H1 (cell line): ENCODE measurements around the gene LPP.

Source experiments
- ASH2L ChIP-seq: fragments of 200-600, 300-600 bp; sonication (generic); IDR thresholded peaks from one replicate; pipeline ENCODE4 v1.7.1; 2017; ENCODE audit warnings: low read length
- CEBPB ChIP-seq: IDR thresholded peaks from 2 replicates; pipeline ENCODE4 v1.6.1; 2012; ENCODE audit warnings: low read depth, low read length
- KDM1A ChIP-seq: fragments of 200-600, 300-600 bp; sonication (generic); IDR thresholded peaks from 2 replicates; pipeline ENCODE4 v1.7.1; 2016; ENCODE audit warnings: mild to moderate bottlenecking, low read length, borderline replicate concordance
- NRF1 ChIP-seq: IDR thresholded peaks from 2 replicates; pipeline ENCODE4 v1.6.1; 2011; ENCODE audit warnings: mild to moderate bottlenecking, low read depth, low read length, improper control_type of control experiment
- POLR2A ChIP-seq, 2 experiments: IDR thresholded peaks; 1 replicate in 1 of 2; 2 replicates in 1 of 2; pipeline ENCODE4 v1.6.1; 2011; ENCODE audit warnings: low read depth in 2 of 2, low read length in 2 of 2, mild to moderate bottlenecking in 2 of 2; ENCODE audit errors: control extremely low read depth in 1 of 2
- POLR2AphosphoS5 ChIP-seq: IDR thresholded peaks from 2 replicates; pipeline ENCODE4 v1.6.1; 2011; ENCODE audit warnings: low read depth, low read length
- RAD21 ChIP-seq, 2 experiments: IDR thresholded peaks in 1 of 2; conservative IDR thresholded peaks in 1 of 2; 2 replicates each; pipeline ENCODE4 v1.6.1; 2011; ENCODE audit warnings: low read depth in 2 of 2, low read length in 2 of 2, improper control_type of control experiment in 1 of 2, inconsistent platforms in 1 of 2, mild to moderate bottlenecking in 1 of 2, moderate library complexity in 1 of 2
- SUZ12 ChIP-seq: fragments of 200-600 bp; sonication (generic); IDR thresholded peaks from 2 replicates; pipeline ENCODE4 v1.6.1; 2012; ENCODE audit warnings: mild to moderate bottlenecking, inconsistent platforms, low read length, moderate library complexity, mixed read lengths
- TAF1 ChIP-seq: IDR thresholded peaks from 2 replicates; pipeline ENCODE4 v1.6.1; 2011; ENCODE audit warnings: mild to moderate bottlenecking, low read depth, low read length
- TAF7 ChIP-seq: optimal IDR thresholded peaks from 2 replicates; pipeline ENCODE3; 2011; ENCODE audit warnings: low read depth, mild to moderate bottlenecking, inconsistent platforms, low read length, moderate library complexity, borderline replicate concordance
- TCF12 ChIP-seq: IDR thresholded peaks from 2 replicates; pipeline ENCODE4 v1.6.1; 2011; ENCODE audit warnings: low read depth, mild to moderate bottlenecking, low read length
- YY1 ChIP-seq: IDR thresholded peaks from 2 replicates; pipeline ENCODE4 v1.6.1; 2011; ENCODE audit warnings: low read depth, mild to moderate bottlenecking, low read length
- TF ChIP-seq, protein P1 (sequence below), 3 experiments: IDR thresholded peaks; 1 replicate in 2 of 3; 2 replicates in 1 of 3; pipeline versions ENCODE4 v1.5.1 to v1.6.1; 2011; ENCODE audit warnings: low read length in 3 of 3, mild to moderate bottlenecking in 3 of 3, inconsistent platforms in 2 of 3, low read depth in 1 of 3, moderate library complexity in 1 of 3; ENCODE audit not compliant: insufficient read depth in 1 of 3; ENCODE audit errors: control extremely low read depth in 1 of 3
- TF ChIP-seq, protein P2 (sequence below): IDR thresholded peaks from 2 replicates; pipeline ENCODE4 v1.6.1; 2011; ENCODE audit warnings: low read length, improper control_type of control experiment

DNA sequence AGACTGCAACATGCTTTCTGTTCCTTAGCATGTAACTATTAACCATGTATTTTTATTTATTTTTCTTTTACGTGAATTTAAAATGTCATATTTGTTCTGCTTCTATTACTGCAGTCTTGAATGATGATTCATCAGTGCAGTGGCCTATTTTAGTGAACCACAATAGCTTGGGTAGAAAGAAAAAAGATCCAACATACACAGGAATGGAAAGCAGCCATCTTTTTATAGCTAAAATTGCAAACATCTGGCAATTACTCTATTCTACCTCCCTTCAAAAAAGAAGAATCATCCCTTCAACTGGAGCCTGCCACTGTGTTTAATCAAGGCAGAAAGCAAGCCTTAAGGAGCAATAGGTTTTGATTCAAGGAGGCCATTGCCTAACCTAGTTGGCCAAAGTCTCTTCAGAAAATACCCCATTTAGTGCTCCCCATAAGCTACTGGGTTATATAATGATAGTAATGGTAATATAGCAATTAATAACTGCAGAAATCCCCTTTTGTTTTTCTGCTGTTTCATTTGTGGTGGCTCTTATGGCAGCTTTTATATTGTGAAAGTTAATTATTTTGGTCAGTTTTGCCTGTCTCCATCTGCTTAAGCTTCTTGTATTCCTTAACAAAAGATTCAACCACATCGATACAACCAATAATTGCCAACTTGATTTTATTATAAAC lies 267.3 kb downstream of the LPP start:
- TF ChIP-seq TAF1 (no peak), NRF1 (no peak), RAD21 (IDR thresholded peaks at IDR 0.05 in 1 of 2, conservative IDR thresholded peaks at IDR 0.05 in 1 of 2; ENCODE audit: low read depth in 2 of 2, low read length in 2 of 2) (no peak), SUZ12 (no peak), POLR2AphosphoS5 (no peak), POLR2A (IDR thresholded peaks at IDR 0.05; ENCODE audit: control extremely low read depth in 1 of 2, low read depth in 2 of 2, low read length in 2 of 2) (no peak), KDM1A (no peak), TAF7 (no peak), YY1 (no peak), CEBPB (no peak), TCF12 (no peak), ASH2L (no peak)
- TF ChIP-seq, protein P1, sequence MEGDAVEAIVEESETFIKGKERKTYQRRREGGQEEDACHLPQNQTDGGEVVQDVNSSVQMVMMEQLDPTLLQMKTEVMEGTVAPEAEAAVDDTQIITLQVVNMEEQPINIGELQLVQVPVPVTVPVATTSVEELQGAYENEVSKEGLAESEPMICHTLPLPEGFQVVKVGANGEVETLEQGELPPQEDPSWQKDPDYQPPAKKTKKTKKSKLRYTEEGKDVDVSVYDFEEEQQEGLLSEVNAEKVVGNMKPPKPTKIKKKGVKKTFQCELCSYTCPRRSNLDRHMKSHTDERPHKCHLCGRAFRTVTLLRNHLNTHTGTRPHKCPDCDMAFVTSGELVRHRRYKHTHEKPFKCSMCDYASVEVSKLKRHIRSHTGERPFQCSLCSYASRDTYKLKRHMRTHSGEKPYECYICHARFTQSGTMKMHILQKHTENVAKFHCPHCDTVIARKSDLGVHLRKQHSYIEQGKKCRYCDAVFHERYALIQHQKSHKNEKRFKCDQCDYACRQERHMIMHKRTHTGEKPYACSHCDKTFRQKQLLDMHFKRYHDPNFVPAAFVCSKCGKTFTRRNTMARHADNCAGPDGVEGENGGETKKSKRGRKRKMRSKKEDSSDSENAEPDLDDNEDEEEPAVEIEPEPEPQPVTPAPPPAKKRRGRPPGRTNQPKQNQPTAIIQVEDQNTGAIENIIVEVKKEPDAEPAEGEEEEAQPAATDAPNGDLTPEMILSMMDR (IDR thresholded peaks at IDR 0.05; ENCODE audit: control extremely low read depth in 1 of 3, insufficient read depth in 1 of 3, low read depth in 1 of 3, low read length in 3 of 3) = no peak
- TF ChIP-seq, protein P2, sequence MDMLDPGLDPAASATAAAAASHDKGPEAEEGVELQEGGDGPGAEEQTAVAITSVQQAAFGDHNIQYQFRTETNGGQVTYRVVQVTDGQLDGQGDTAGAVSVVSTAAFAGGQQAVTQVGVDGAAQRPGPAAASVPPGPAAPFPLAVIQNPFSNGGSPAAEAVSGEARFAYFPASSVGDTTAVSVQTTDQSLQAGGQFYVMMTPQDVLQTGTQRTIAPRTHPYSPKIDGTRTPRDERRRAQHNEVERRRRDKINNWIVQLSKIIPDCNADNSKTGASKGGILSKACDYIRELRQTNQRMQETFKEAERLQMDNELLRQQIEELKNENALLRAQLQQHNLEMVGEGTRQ = no peak
